Globus pallidus (tissue), 1 donor: Measurements from ENCODE around the gene PRDM4.
"Not testable (repeated sequence)": the region's sequence is repeated elsewhere in the genome, so short reads cannot be mapped to it uniquely, and the experiment has no call there.

Experiments used
- DNase-seq: peaks from one replicate; pipeline ENCODE4 v3.0.0-alpha.2; 2015; ENCODE audit warnings: low spot score

The PRDM4 gene

GRCh38 chr12:107774349-107775029 is 13.6 kb upstream of the PRDM4 start, which contains the start of gene ASCL4:
ASCL4 (plus strand) TSS chr12:107774704; CDS start chr12:107775219, 515 bp downstream.
- no peak for DNase-seq

GRCh38 chr12:107767466-107767865 is 6.5 kb upstream of the PRDM4 start:
- DNase-seq = no peak

- no peak for DNase-seq
Observed at GRCh38 chr12:107765316-107765715, 4.4 kb upstream of the PRDM4 start.

- no peak for DNase-seq
Observed at GRCh38 chr12:107764626-107765025, 3.7 kb upstream of the PRDM4 start.

GRCh38 chr12:107762874-107763273 is 1.9 kb upstream of the PRDM4 start:
- DNase-seq = no peak

- no peak for DNase-seq
Observed at GRCh38 chr12:107761502-107761904, 566 bp upstream of the PRDM4 start.

GRCh38 chr12:107760207-107760808 is 629 bp downstream of the PRDM4 start:
- DNase-seq = peak; percentile 25

- DNase-seq = no peak
Observed at GRCh38 chr12:107759410-107759809, 1.5 kb downstream of the PRDM4 start.

GRCh38 chr12:107749083-107749482 is 11.9 kb downstream of the PRDM4 start:
- no peak for DNase-seq

- DNase-seq = no peak
Observed at GRCh38 chr12:107748472-107748871, 12.5 kb downstream of the PRDM4 start.

GRCh38 chr12:107736914-107737313 is 24.0 kb downstream of the PRDM4 start:
- no peak for DNase-seq

- DNase-seq = no peak
Observed at GRCh38 chr12:107735763-107736162, 25.2 kb downstream of the PRDM4 start.

- no peak for DNase-seq
Observed at GRCh38 chr12:107734139-107734538, 26.8 kb downstream of the PRDM4 start.

- no peak for DNase-seq
Observed at GRCh38 chr12:107732365-107732764, 28.6 kb downstream of the PRDM4 start.

GRCh38 chr12:107731366-107731765 is 29.6 kb downstream of the PRDM4 start:
- no peak for DNase-seq

- DNase-seq = no peak
Observed at GRCh38 chr12:107730618-107731341, 30.2 kb downstream of the PRDM4 start.

GRCh38 chr12:107727742-107728141 is 33.2 kb downstream of the PRDM4 start:
- DNase-seq = not testable (repeated sequence)

- DNase-seq = not testable (repeated sequence)
Observed at GRCh38 chr12:107727327-107727726, 33.6 kb downstream of the PRDM4 start.

GRCh38 chr12:107718606-107719005 is 42.3 kb downstream of the PRDM4 start:
- DNase-seq = no peak

- no peak for DNase-seq
Observed at GRCh38 chr12:107715780-107716179, 45.2 kb downstream of the PRDM4 start.

- not testable (repeated sequence) for DNase-seq
Observed at GRCh38 chr12:107705522-107705921, 55.4 kb downstream of the PRDM4 start.

GRCh38 chr12:107704041-107704440 is 56.9 kb downstream of the PRDM4 start:
- no peak for DNase-seq

GRCh38 chr12:107702106-107702505 is 58.8 kb downstream of the PRDM4 start:
- DNase-seq = no peak
